ENCODE data around the gene SH3PXD2A. TPM values are rescaled to one million over a fixed set of nuclear protein-coding genes. Genes with fewer than 3 reads are reported as not detected.

SH3PXD2A gene
- total RNA-seq, 1 donor from 2014 or later, result 2.3 TPM

DNA sequence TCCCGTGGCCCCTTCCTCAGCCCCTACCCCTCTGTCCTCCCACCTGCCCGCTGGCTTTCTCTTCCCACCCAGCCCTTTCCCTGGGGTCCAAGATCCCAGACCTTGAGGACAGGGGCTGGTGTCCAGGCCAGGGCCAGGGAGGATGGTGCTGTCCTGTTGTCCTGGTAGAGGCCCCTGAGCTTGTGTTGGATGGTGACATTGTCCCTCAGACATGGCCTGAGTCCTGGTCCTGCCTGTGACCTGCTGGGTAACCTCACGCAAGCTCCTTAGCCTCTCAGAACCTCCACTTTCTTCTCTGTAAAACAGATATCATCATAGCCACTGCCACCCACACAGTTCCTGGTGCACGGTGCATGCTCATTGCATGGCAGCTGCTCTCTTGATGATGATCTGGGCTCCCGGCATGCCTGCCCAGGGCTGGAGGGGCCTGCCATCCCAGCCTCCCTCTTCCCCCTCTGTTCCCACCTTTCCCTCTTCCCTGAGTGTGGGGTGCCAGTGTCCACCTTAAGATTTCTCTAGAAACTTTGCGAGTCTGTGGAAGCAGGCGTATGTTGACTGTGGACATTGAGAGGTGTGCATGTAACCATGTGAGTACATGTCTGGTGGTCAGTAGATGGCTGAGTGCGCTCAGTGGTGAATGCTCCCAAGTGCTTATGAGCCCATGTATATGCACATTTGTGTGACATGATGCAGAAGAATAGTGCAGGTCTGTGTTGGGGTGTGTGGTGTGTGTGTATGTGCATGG is 301.5 kb downstream of the SH3PXD2A start:
- H3F3A ChIP-seq (ENCODE audit: low read depth), result peaks cover 5% of the 10 kb centered on the region
- H3K27ac ChIP-seq, result no peak overlapping the region
- no peaks in the 10 kb centered on the region for H3K79me2 ChIP-seq (ENCODE audit: low read depth)
- Mint-ChIP-seq H3K4me1 (peaks cover 17% of the 10 kb centered on the region), H3K9me3 (no peaks in the 10 kb centered on the region), H3K4me3 (peak overlapping the region; percentile 75), H3K27ac (peak overlapping the region; percentile 48), H3K27me3 (ENCODE audit: insufficient read depth, low read depth) (peaks cover 22% of the 10 kb centered on the region), H3K36me3 (no peaks in the 10 kb centered on the region)
- no peak overlapping the region for H2AFZ ChIP-seq (replicated peaks)
- H3K4me2 ChIP-seq, result no peak overlapping the region
- DNase-seq (ENCODE audit: low spot score), result no peak
- no peaks in the 10 kb centered on the region for H3K36me3 ChIP-seq
- TF ChIP-seq, protein P1, sequence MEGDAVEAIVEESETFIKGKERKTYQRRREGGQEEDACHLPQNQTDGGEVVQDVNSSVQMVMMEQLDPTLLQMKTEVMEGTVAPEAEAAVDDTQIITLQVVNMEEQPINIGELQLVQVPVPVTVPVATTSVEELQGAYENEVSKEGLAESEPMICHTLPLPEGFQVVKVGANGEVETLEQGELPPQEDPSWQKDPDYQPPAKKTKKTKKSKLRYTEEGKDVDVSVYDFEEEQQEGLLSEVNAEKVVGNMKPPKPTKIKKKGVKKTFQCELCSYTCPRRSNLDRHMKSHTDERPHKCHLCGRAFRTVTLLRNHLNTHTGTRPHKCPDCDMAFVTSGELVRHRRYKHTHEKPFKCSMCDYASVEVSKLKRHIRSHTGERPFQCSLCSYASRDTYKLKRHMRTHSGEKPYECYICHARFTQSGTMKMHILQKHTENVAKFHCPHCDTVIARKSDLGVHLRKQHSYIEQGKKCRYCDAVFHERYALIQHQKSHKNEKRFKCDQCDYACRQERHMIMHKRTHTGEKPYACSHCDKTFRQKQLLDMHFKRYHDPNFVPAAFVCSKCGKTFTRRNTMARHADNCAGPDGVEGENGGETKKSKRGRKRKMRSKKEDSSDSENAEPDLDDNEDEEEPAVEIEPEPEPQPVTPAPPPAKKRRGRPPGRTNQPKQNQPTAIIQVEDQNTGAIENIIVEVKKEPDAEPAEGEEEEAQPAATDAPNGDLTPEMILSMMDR (IDR thresholded peaks at IDR 0.05), result no peak
- TF ChIP-seq EZH2 (IDR thresholded peaks at IDR 0.05), result no peak
- H3K27me3 ChIP-seq, result peaks cover 33% of the 10 kb centered on the region
- H3K9me3 ChIP-seq (ENCODE audit: low read depth), result no peaks in the 10 kb centered on the region
- H3K4me1 ChIP-seq, result peaks cover 9% of the 10 kb centered on the region
- no peak overlapping the region for H3K4me3 ChIP-seq
- no peaks in the 10 kb centered on the region for H4K20me1 ChIP-seq (ENCODE audit: low read depth)
- no peak overlapping the region for H3K9ac ChIP-seq

DNA sequence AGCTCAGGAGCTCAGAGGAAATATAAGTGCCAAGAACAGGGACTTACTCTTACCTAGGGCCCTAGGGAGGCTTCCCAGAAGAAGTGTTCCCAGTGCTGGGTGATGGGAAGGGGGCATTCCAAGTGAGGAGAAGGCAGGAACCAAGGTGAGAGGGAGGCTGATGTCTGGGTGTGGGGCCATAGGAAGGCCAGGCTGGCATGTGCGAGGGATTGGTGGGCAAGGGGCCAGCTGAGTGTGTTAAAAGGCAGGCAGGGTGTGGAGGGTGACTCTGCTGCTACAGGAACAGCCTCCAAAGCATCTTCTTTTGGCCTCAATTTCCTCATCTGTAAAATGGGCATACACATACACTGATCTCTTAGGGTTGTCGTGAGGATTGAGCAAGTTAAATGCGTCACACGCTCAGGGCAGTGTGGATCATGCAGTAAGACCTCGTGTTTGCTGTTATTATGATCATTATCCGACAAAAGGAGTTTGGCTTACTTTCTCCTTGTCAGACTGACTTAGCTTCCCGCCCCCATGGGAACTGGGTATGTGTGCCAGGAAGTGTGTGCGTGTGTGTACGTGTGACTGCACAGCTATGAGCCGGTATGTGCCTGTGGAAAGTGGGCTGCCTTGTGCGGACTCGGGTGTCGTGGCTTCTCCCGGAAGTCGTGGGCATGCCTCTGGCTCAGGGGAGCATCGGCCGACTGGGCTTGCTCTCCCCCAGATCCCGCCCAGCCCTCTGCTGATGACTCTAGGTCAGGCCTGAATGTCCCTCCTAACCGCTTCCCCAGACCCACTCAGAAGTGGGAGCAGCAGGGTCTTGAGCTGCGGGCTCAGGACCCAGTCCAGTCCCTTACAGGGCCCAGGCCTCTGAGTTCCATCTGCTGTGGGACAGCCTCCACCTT is 302.3 kb downstream of the SH3PXD2A start:
- Histone ChIP-seq H3K9ac (no peak overlapping the region), H4K20me1 (ENCODE audit: low read depth) (no peaks in the 10 kb centered on the region), H3F3A (ENCODE audit: low read depth) (peaks cover 5% of the 10 kb centered on the region), H3K4me1 (peaks cover 7% of the 10 kb centered on the region), H3K4me2 (no peak overlapping the region), H3K9me3 (ENCODE audit: low read depth) (no peaks in the 10 kb centered on the region), H3K27me3 (peaks cover 33% of the 10 kb centered on the region), H2AFZ (replicated peaks) (no peak overlapping the region), H3K36me3 (no peaks in the 10 kb centered on the region), H3K4me3 (no peak overlapping the region), H3K79me2 (ENCODE audit: low read depth) (no peaks in the 10 kb centered on the region), H3K27ac (no peak overlapping the region)
- TF ChIP-seq, protein P1 (IDR thresholded peaks at IDR 0.05), result no peak
- TF ChIP-seq EZH2 (IDR thresholded peaks at IDR 0.05) (no peak), EZH2phosphoT487 (IDR thresholded peaks at IDR 0.05) (no peak)
- Mint-ChIP-seq H3K27me3 (ENCODE audit: insufficient read depth, low read depth) (peaks cover 20% of the 10 kb centered on the region), H3K27ac (no peak overlapping the region), H3K4me3 (no peak overlapping the region), H3K4me1 (peaks cover 15% of the 10 kb centered on the region), H3K36me3 (no peaks in the 10 kb centered on the region), H3K9me3 (no peaks in the 10 kb centered on the region)
- DNase-seq (ENCODE audit: low spot score), result no peak

DNA sequence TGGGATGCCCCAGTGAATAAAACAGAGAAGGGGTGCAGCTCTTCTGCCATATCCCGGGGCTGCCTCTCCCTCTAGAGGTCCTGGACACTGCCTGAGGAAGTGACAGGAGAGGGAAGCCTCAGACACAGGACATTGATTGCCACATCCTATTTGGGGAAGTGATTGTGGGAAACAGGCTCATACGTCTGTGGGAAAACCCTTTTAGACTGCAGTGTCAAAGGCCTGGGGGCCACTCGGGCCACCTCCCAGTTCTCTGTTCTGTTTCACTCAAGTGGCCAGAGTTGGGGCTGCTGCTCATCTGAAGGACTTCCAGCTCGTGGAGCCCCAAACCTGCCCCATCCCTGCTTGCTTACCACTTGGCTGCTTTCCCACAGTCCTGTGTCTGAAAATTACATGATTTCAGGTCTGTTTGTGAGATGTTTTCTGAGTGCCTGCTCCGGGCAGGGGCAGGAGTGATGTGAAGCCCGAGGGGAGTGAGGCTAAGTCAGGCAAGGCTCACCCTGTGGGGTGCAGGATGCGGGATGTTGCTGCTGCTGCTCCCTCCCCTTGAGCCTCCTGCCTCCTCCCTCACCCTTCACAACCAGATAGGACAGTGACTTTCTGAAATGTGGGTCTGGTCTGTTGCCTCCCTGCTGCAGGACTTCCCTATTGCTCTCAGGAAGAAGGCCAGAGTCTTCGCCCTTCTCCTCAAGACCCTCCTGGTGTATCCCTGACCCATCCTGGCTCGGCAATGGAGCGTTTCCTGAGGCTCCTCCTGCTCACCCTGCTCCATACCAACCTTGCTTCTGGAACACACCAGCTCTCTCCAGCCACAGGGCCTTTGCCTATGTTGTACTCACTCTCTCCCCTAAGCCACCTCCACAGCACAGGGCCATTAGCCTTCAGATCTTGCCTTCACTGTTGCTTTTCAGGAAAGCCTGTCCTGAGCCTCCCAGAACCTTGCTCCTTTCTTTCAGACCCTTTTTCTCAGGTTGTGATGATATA is 303.5 kb downstream of the SH3PXD2A start:
- DNase-seq (ENCODE audit: low spot score), result no peak
- Histone ChIP-seq H3K9me3 (ENCODE audit: low read depth) (no peaks in the 10 kb centered on the region), H2AFZ (replicated peaks) (no peak overlapping the region), H3K27me3 (peaks cover 30% of the 10 kb centered on the region), H3K36me3 (no peaks in the 10 kb centered on the region), H4K20me1 (ENCODE audit: low read depth) (no peaks in the 10 kb centered on the region), H3K27ac (no peak overlapping the region), H3K4me3 (no peak overlapping the region), H3F3A (ENCODE audit: low read depth) (peaks cover 5% of the 10 kb centered on the region), H3K4me1 (peaks cover 15% of the 10 kb centered on the region), H3K79me2 (ENCODE audit: low read depth) (no peaks in the 10 kb centered on the region), H3K9ac (no peak overlapping the region), H3K4me2 (no peak overlapping the region)
- Mint-ChIP-seq H3K36me3 (no peaks in the 10 kb centered on the region), H3K27me3 (ENCODE audit: insufficient read depth, low read depth) (peaks cover 20% of the 10 kb centered on the region), H3K4me3 (peak overlapping the region; percentile 20), H3K27ac (no peak overlapping the region), H3K9me3 (no peaks in the 10 kb centered on the region), H3K4me1 (peaks cover 23% of the 10 kb centered on the region)
- TF ChIP-seq, protein P1 (IDR thresholded peaks at IDR 0.05), result no peak
- TF ChIP-seq EZH2phosphoT487 (IDR thresholded peaks at IDR 0.05) (no peak), EZH2 (IDR thresholded peaks at IDR 0.05) (no peak)

All from neural progenitor cell (in vitro differentiated cells).